DMS 273 (cell line): ENCODE measurements around the gene MAP2K7.
"Not testable (repeated sequence)": the region's sequence is repeated elsewhere in the genome, so short reads cannot be mapped to it uniquely, and the experiment has no call there.

Source experiments
- DNase-seq: peaks from one replicate; lab custom pipeline; 2025; ENCODE audit not compliant: unreplicated experiment; lab: John Stamatoyannopoulos, UW

The MAP2K7 gene

DNA sequence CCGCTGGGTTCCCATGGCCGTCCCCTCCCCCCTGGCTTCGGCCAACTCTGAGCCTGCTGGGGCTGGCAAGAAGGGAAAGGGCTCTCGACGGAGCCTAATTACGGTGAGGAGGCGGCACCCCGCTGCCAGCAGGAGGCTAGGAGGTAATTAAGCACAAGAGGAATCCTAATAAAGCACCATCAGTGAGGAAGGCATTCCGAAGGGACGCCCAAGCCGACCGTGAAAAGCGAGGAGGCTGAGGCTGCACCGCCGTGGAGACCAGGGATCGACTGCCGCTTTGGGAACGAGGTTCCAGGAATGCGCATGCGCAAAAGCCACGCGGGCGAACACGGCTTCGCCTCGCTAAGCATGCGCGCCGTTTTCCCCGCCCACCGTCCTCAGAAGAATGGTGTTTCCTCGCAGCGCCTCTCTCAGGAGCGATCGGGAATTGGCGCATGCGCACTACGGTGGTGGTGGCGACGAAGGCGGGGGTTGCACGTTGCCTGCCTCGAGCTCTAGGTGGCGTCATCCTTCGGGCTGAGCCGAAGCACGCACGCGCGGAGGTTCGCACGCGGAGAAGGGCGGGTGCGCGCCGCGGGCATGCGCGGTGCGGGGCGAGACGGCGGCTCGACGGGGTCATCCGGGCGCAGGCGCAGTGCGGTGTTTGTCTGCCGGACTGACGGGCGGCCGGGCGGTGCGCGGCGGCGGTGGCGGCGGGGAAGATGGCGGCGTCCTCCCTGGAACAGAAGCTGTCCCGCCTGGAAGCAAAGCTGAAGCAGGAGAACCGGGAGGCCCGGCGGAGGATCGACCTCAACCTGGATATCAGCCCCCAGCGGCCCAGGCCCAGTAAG, at the start of gene MAP2K7:
Gene MAP2K7 (plus strand): TSS at position 634 of the 830 bp plus-strand sequence. CDS start 68 bp downstream, at position 702.
- peak; percentile 100 for DNase-seq

DNA sequence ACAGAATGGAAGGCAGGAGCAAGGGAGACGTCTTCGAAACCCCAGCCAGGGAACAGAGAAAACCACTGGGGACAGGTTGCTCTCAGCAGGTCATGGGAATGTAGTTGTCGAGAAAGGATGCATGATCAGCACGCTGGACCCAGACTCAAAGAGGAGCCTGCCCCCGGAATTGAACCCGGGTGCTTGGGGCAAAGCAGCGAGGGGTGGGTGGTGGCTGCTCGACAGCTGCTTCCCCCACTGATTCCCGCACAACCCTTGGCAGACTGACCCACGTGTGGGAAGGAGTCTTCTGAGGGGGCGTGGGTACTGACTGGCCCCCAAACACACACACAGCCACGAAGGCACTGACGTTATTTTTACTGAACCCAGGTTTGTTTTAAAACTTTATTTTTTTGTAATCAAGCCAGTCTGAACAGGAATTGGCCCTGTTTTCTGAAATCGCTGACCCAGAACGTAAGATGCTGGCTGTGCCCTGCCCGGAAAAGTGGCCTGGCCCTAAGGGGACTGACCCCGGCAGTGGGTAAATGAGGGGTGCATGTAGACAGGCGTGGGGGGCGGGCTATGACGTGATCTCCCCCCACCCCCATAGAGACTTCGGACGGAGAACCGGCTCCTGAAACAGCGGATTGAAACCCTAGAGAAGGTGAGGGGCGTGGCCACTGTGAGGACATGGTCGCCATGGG, 48.1 kb upstream of the MAP2K7 start:
- DNase-seq: no peak

DNA sequence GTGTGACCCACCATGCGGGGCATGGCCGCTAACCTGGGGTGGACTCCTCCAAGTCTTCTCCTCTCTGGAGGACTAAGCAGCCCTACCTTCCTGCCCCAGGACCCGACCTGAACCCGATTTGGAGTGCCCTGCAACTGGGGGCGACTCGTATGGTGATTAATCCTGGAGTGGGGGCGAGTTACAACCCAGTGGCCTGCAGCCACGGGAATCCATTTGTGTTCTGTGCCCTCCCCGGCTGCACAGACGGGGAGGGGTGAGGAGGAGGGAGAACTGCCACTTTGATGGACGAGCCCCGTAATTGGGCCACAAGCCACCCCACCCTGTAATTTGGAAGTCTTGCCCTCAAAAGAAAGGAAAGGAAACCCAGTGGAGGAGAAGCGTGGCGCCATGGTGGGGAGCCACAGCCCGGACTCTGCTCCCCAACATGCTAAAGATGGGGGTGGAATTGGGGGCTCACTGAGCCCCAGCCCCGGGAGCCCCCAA, 47.5 kb upstream of the MAP2K7 start:
- DNase-seq: peak; percentile 26

DNA sequence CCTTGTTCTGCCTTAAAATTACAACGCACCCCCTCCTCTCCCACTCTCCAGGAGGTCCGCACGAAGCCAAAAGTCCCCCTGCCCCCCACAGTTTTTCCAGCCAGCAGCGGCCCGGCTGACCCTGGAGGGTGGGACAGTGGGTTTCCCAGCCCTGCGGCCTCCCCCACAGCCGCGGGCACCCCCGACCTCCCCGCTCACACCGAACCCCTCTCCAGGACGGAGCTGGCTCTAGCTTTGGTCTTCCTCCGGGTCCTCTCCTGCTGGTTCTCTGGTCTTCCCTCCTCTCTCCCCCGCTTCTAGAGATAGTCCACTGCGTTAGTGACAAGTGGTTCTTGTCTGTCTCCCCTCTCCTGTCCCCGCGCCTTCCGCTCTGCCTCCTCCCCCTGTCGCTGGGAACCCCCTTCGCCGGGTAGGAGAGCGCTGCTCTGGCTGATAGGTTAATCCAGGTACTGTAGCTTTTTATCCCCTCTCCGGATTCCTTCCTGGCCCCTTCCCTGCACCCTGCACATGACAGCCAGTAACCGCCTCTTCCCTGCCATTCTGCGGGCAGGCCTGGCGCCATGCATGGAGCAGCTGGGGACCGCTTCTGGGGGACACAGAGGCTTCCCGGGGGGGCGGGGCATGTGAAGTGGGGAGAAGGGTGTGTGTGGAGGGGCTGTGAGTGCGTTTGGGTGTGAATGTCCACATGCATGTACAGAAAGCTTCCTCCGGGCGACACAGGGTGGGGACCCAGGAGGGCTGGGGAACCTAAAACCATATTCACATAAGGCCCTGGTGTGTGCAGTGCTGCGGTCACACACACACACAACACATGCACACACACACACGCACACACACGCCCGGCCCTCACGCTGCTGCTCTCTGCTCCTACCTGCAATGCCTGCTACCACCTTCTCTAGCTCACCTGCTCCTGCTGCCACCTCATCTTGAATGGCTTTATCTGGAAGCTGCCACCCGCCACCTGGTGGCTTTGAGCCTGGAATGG, 46.7 kb upstream of the MAP2K7 start:
- DNase-seq: no peak

DNA sequence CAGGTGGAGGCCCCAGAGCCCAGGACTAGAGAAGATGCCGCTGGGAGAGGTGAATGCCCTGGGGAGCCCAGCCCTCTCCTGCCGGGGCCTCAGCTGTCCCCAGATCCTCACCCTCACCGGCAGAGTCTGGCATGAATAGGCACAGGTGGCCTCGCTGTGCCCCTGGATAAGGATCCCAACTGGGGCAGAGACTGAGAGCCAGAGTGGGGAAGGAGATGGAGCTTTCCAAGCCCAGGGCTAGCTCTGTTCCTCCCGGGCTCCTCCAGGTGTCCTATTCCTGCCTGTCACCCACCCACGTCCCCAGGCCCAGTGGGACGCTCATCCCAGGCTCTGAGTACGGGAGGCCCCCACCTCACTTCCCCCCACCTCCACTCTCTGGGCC, 46.0 kb upstream of the MAP2K7 start:
- DNase-seq: no peak

DNA sequence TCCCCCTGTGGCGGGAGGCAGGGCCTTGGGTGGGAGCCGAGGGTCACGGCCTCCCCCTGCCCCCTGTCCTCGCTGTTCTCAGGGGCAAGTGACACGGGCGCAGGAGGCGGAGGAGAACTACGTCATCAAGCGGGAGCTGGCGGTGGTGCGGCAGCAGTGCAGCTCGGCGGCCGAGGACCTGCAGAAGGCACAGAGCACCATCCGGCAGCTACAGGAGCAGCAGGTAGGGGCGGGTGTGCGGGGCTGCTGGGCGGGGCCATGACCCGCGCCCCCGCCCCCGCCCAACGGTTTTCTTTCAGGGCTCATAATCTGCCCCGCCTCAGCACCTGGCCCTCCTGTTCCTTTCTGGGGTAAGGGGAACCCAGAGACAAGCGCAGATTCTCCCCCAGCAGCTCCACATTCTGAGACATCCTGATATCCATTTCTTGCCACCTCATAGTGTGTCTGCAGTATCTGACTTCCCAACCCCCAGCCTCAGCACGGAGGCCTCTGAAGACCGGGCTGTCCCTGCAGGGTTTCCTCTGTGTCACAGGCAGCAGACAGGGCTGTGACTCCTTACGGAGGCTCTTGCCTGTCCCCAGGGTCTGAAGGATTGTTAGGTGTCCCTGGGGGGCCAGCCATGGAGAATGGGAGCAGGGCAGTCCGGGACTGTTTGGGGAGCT, 45.4 kb upstream of the MAP2K7 start:
- peak; percentile 61 for DNase-seq

DNA sequence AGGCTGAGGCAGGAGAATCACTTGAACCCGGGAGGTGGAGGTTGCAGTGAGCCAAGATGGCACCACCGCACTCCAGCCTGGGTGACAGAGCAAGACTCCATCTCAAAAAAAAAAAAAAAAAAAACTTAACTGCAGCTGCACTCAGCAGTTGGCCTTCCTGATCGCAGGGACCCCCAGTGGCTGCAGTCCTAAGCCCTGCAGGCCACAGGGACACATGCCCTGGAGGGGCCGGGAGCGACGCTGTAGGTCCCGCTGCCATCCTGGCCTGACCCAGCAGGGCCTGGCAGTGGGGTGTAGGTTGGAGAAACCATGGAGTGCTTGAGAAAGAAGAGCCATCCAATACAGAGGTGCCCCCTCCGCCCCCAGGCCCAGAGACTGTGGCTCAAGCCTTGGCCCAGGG, 44.6 kb upstream of the MAP2K7 start:
- not testable (repeated sequence) for DNase-seq

DNA sequence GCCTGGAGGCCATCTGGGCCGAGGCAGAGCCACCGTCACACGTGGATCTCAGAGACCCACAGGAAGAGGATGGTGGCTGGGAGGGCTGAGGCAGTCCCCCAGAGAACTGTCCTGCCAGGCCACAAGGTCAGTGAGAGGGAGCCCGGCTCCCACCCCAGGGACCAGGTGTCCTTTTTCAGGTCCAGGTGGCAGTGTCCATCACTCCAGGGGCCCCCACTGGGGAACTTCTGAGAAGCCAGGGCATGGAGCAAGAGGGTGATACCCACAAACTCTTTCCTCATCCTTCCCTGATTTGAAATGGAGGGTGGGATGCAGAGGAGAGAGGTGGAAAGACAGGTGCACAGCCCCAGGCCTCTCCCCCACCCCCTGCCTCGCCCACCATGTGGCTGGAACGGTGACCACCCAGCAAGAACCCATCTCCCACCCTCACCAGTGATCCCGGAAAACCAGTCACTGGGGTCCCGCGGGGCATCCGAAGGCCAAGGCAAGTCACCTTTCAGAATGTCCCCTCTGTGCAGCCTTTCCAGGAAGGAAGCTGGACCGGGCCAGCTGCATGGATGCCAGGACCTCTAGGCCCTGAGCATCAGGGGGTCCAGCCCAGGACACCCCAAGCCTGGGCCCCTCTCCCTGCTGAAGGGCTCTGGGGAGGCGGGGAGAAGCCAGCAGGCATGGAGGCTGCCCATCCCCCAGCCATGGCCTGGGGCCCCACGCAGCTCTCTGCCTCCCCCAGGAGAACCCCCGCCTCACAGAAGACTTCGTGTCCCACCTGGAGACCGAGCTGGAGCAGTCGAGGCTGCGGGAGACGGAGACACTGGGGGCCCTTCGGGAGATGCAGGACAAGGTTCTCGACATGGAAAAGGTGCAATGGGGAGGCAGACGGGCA, 43.6 kb upstream of the MAP2K7 start:
- no peak for DNase-seq

DNA sequence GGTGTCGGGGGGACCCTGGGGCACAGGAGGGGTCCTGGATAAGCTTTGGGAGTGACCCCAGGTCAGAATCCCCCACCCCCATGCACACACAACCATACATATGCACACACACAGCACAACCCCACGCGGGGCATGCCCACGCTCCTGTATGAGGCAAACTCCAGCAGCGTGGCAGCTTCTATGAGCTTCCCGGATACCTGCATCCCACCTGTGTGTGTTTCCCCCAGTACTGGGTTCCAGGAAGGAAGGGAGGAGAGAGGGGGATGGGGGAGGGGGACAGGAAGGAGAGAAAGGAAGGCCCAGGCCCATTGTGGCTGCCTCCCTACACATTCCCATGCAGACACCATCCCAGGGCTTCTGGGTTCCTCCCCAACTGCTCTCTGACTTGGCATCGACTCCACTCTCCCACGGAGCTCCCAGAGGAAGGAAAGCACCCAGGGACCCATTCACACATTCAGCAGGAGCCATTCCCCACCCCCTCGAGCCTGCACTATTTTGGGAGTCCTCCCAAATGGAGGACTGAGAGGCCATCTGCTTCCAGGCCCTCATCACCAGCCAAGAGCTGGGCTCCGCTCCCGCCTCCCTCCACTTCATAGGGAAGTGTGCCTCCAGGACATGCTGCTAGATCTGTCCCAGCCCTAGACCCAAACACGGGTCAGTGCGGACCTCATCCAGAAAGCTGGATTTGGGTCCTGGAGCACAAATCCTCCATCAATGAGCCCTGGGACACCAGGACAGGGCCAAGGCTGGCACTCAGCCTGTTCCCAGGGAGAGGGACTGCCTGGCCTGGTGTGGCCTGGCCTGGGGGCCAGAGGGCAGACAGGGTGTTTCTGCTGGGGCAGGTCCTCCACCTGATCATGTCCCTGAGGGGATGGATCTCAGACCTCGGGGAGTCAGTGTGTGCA, 42.7 kb upstream of the MAP2K7 start:
- peak; percentile 39 for DNase-seq

DNA sequence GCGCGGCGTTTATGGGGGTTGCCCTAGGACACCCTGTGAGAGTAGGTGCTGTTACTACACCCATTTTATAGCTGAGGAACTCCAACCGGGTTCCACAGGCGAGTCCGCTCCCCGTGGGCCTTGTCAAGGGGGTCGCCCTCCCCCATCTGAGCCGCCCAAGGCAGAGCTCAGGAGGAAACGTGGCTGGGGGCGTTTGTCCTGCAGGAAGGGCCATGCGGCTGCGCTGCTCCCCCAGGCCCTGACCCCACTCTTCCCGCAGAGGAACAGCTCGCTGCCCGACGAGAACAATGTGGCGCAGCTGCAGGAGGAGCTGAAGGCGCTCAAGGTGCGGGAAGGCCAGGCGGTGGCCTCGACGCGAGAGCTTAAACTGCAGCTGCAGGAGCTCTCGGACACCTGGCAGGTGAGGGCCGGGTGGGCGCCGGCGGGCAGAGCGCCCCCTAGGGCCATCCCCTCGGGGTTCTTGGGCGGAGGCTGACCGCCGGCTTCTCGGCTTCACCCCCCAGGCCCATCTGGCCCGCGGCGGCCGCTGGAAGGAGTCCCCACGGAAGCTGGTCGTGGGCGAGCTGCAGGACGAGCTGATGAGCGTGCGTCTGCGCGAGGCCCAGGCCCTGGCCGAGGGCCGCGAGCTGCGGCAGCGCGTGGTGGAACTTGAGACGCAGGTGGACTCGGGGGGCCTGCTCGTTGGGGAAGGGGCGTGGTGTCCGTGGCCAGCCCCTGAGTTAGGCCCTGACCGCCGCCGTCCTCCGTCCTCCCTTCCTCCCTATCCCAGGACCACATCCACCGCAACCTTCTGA, 41.9 kb upstream of the MAP2K7 start:
- DNase-seq: no peak

DNA sequence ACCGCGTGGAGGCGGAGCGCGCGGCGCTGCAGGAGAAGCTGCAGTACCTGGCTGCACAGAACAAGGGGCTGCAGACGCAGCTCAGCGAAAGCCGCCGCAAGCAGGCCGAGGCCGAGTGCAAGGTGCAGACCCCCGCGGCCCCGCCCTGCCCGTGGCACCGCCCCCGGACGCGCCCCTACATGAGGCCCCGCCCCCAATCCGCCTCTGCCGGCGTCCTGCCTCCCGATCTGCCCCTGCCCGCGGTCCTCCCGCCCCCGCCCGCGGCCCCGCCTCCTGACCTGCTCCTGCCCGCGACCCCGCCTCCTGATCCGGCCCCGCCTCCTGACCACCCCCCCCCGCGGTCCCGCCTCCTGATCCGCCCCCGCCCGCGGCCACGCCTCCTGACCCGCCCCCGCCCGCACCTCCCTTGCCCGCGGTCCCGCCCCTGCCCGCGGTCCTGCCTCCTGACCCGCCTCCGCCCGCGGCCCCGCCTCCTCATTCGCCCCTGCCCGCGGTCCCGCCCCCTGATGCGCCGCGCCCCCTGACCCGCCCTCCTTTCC, 41.2 kb upstream of the MAP2K7 start:
- no peak for DNase-seq

DNA sequence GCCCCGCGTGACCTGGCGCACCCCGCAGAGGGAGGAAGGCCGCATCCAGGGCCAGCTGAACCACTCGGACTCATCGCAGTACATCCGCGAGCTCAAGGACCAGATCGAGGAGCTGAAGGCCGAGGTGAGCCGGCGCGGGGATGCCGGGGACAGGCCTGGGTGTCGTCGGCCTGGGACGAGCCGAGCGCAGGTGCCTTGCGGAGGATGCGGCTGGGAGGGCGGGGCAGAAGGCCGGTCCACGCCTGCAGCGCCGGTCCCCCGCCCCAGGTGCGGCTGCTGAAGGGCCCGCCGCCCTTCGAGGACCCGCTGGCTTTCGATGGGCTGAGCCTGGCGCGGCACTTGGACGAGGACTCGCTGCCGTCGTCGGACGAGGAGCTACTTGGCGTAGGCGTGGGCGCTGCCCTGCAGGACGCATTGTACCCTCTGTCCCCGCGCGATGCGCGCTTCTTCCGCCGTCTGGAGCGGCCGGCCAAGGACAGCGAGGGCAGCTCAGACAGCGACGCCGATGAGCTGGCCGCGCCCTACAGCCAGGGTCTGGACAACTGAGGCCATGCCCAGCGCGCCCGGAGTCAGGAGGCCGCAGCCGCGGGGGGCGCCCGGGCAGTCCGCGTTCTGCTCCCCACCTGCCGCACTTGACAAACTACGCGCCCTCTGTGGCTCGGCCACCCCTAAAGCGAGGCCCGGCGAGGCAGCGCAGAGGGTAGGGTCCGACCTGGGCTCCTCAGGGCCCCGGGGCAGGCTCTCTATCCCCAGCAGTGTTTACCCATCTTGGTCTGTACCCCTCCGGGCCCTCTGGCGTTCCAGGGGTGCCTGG, 40.3 kb upstream of the MAP2K7 start:
- DNase-seq: no peak

DNA sequence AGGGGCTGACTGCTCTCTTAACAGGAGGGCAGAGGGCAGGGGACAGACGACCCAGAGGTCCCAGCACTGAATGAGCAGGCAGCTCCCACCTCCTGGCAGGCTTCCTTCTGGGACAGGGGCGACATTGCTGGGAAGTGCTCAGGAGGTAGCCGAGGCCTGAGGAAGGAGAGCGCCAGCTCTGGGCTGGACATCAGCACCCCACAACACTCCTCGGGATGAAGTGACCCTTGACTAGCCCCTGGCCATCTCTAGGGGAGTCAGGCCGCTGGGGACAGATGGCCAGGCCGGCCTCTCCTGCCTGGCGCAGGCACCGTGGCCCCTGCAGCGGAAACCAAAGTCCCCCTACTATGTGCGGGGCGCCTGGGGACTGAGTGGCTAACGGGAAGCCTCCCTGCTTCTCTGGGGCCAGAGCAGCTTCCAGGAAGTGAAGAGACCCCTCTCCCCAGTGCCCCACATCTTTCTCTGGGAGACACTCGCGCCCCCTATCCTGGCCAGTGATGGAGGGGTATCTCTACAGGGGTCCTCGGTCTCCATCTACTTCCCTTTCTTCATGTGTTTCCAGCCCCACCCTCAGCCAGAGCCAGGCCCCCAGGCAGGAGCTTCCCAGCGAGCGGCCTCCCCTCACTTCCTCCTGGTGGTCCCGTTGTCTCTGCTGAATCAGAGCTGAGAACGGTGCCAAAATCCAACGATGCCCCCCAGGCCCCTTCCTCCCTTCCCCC, 39.5 kb upstream of the MAP2K7 start:
- DNase-seq: no peak

DNA sequence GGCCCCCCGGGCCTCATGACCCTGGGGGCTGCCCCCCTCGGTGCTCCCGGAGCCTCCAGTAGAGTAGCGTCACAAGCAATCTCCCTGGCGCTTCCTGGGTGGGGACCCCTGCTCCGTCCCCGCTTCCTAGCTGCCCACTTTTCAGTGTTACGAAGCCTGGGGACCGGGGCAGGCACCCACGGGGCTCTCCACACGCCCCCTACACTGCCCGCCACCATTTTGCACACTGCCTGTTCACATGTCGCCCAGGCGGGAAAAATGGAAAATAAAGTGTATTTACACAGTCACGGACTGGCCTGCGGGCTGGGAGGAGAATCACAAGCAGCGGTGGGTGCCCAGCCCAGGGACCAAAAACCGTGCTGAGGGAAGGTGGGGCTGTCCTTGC, 39.0 kb upstream of the MAP2K7 start:
- DNase-seq: no peak

DNA sequence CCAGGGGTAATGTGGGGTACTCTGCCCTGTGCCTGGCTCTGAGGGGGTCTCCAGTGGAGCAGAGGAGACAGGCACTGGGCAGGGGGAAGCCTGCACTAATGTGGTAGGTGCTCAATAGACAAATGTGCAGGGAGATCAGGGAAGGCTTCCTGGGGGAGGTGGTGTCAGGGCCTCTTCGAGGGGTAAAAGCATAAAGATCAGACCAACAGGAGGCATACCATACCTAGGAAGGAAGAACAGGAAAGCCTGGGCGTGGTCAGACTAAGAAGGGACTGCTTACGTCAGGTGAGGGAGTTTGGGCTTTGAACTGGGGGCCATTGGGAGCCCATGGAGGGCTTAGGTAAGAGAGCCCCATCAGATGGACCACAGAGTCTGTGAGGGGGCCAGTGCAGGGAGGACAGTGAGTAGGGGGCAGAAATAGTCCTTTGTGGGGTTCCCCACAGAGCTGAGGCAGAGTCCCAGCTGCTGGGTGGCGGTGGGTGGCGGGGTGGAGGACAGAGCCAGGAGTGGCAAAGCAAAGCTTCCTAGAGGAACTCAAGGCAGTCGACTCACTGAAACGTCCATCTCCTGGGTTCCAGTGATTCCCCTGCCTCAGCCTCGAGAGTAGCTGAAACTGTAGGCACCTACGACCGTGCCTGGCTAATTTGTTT, 38.3 kb upstream of the MAP2K7 start:
- DNase-seq: peak; percentile 35
